ENCODE measurements around the gene CTAGE4.
"Not testable (repeated sequence)": the region's sequence is repeated elsewhere in the genome, so short reads cannot be mapped to it uniquely, and the experiment has no call there.

CTAGE4 gene, protein sequence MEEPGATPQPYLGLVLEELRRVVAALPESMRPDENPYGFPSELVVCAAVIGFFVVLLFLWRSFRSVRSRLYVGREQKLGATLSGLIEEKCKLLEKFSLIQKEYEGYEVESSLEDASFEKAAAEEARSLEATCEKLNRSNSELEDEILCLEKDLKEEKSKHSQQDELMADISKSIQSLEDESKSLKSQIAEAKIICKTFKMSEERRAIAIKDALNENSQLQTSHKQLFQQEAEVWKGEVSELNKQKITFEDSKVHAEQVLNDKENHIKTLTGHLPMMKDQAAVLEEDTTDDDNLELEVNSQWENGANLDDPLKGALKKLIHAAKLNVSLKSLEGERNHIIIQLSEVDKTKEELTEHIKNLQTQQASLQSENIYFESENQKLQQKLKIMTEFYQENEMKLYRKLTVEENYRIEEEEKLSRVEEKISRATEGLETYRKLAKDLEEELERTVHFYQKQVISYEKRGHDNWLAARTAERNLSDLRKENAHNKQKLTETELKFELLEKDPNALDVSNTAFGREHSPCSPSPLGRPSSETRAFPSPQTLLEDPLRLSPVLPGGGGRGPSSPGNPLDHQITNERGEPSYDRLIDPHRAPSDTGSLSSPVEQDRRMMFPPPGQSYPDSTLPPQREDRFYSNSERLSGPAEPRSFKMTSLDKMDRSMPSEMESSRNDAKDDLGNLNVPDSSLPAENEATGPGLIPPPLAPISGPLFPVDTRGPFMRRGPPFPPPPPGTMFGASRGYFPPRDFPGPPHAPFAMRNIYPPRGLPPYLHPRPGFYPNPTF

DNA sequence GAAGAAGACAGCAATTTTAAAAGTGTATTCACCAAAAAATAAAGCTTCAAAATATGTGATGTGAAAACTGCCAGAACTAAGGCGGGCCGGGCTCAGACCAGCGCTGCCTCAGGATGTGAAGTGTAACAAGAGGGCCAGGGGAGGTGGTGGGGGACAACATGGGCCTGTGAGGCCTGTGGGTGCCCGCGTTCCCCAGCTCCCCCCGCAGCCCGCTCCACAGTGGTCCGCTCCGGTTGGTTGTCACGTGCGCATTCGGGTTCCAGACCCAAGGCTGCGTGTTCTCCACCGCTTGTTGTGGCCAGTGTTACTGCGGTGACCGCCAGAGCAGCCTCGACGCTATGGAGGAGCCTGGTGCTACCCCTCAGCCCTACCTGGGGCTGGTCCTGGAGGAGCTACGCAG lies at the start of gene CTAGE4:
CTAGE4 (plus strand) TSS at position 301 of the 400 bp plus-strand sequence; CDS start at position 339, 38 bp downstream.
- DNase-seq, result not testable (repeated sequence)

DNA sequence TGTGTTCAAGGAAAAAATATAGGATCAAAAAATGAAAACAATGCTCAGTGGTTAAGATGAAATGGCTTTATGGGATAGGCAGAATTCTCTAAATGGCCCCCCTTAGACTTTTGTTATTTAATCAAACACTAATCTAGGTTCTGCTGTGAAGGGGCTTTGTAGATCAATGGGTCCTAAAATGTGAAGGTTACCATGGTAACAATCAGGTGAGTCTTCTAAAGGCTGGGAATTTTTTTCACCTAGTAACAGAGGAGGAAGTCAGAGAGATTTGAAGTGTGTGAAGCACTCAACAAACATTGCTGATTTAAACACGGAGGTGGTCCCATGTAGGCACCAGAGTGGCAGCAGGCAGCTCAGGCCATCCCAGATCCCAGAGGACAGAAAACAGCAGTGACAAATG lies 49.1 kb upstream of the CTAGE4 start:
- no peak for DNase-seq

DNA sequence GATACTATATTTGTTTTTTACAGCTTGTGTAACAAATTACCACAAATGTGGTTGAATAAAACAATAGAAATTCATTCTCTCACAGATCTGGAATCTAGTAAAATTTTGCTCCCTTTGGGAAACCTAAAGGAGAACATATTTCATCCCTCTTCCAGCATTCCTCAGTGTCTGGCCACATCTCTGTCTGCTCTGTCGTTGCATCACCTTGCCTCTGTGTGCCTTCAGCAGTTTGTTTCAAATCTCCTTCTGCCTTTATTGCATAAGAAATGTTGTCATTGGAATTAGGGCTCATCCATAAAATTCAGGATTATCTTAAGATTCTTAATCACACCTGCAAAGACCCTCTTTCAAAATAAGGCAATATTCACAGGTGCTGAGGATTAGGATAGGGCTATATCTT lies 45.8 kb upstream of the CTAGE4 start:
- no peak for DNase-seq

DNA sequence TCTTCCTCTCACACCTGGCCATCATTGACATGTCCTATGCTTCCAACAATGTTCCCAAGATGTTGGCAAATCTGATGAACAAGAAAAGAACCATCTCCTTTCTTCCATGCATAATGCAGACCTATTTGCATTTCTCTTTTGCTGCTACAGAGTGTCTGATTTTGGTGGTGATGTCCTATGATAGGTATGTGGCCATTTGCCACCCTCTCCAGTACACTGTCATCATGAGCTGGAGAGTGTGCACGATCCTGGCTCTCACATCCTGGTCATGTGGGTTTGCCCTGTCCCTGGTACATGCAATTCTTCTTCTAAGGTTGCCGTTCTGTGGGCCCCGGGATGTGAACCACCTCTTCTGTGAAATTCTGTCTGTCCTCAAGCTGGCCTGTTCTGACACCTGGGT lies 41.1 kb upstream of the CTAGE4 start:
- no peak for DNase-seq

DNA sequence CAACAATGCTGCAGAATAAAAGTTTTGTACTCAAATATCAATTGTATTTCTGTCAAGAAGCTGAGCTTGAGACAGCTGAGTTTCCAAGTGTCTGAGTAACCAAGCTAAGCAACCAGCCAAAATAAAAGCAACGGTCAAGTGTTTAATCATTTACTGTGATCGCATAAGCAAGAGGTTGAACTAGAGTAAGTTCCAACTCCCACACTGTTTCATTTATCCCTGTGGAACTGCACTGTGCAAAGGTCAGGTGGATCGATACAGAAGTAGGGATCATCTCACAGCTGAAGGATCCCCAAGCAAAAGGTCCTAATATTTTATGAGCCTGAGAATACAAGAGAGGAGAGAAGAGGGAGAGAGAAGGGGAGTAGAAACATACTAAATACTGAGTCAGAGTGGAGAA lies 38.8 kb upstream of the CTAGE4 start:
- DNase-seq, result no peak

DNA sequence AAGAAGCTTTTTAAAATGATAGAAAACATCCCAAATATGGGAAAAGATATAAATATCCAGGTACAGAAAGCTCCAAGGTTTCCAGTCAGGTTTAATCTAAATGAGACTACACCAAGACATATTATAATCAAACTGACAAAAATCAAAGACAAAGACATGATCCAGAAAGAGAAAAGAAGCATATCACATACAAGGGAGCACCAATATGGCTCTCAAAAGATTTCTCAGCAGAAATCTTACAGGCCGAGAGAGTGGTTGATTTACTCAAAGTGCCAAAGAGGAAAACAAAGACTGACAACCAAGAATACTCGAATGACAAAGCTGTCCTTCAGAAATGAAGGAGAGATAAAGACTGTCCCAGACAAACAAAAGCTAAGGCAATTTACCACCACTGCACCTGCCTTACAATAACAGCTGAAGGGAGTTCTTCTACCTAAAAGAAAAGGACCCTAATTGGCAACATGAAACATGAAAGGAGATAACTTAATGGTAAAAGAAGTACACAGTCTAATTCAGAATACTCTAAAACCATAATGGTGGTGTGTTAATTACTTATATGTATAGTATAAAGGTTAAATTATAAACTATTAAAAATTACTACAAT lies 34.9 kb upstream of the CTAGE4 start:
- no peak for DNase-seq

DNA sequence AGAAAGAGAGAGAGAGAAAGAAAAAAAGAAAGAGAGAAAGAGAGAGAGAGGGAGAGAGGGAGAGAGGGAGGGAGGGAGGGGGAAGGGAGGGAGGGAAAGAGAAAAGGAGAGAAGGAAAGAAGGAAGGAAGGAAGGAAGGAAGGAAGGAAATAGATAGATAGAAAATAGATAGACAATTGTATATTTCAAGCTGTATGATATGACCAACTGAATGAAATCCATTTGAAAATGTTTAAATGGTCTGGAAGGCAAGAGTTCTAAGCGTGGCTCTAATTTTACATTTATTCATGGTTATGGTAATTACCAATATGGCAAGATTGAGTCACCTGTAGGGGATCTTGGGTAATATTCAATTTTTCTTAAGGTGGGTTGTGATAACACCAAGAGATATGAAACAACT lies 24.4 kb upstream of the CTAGE4 start:
- DNase-seq, result no peak

DNA sequence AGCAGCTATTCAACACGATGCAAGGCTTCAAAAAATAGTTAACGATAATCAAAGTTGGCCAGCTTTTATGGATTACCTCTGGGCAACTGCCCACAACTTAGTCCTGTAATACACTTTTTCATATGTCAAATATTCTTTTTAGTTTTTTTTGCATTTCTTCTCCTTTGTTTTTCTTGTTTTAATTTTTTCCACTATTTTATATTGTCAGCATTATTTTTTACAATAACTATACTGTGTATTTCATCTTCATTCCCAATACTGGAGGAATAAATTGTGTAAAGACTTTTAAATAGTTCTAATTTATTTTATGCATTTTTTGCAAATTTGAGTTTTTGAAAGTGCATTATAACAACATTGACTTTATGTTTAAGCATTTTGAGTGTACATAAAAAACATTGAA lies 18.5 kb upstream of the CTAGE4 start:
- DNase-seq, result no peak

DNA sequence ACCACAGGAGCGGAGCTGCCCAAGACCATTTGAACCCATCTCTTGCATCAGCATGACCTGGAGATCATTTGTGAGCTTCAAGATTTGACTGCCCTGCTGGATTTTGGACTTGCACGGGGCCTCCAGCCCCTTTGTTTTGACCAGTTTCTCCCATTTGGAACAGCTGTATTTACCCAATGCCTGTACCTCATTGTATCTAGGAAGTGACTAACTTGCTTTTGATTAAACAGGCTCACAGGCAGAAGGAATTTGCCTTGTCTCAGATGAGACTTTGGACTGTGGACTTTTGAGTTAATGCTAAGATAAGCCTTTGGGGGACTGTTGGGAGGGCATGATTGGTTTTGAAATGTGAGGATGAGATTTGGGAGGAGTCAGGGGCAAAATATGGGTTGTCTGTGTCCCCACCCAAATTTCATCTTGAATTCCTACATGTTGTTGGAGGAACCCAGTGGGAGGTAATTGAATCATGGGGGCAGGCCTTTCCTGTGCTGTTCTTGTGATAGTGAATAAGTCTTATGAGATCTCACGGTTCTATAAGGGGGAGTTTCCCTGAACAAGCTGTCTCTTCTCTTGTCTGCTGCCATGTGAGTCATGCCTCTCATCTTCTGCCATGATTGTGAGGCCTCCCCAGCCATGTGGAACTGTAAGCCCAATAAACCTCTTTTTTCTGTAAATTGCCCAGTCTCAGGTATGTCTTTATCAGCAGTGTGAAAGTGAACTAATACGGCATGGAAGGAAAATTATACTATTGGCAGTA lies 11.5 kb upstream of the CTAGE4 start:
- not testable (repeated sequence) for DNase-seq

DNA sequence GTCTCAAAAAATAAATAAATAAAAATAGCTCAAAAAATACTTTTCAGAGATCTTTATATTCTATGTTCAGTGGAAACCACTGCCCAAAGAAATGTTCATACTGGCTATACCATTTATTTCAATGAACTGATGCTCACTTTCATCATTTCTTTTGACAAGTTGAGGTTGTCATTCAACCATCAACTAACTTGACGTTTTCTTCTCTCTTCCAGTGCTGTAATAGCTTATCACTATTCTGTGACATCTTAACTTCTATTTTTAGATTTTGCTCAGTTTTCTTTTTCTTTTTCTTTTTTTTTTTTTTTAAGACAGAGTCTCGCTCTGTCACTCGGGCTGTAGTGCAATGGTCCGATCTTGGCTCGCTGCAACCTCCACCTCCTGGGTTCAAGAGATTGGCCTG lies 8.7 kb upstream of the CTAGE4 start:
- DNase-seq, result no peak

DNA sequence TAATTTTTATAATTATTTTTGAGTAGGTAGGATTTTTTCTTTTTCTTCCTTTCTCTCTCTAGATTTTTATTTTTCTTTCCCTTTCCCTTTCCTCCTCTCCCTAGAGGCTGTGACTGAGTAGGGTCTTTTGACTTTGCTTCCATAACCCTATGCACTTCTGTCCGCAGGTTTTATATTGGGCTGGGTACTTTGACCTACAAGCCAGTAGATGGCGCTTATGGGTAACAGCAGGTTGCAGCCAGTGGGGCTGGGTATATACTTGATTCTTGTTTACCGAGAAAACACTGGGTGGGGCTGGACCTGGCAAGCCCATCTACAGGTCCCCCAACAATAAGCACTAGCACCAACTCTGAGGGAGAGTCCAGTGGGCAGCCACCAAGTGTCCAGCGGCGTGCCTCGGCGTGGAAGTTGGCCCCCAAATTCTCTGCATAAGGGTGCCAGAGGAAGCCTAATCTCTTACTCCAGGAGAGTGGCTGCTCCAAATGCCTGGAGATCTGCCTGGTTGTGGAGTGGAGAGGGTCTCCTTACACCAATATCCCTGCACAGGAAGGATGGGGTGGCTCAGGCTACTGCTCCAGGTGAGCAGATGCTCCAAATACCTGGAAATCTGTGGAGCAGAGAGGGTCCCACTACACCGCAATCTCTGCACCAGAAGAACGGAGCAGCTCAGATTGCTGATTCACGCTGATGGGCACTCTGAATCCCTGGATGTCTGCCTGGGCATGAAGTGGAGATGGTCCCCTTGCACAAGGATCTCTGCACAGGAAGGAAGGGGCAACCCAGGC lies 4.7 kb upstream of the CTAGE4 start:
- DNase-seq, result peak; percentile 55

DNA sequence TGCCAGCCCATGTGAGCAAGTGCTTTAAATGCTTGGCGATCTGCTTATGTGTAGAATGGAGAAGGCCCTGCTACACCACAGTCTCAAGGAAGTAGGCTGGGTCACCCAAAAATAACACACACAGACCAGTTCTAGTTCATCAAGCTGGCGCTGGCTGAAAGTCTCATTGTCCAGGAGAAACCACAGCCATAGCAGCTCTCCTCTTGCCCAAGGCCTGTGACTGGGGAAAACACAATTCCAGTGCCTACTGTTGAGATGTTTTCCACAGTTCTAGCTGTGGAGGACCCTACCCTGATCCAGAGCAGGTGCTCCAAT lies 4.1 kb upstream of the CTAGE4 start:
- not testable (repeated sequence) for DNase-seq

DNA sequence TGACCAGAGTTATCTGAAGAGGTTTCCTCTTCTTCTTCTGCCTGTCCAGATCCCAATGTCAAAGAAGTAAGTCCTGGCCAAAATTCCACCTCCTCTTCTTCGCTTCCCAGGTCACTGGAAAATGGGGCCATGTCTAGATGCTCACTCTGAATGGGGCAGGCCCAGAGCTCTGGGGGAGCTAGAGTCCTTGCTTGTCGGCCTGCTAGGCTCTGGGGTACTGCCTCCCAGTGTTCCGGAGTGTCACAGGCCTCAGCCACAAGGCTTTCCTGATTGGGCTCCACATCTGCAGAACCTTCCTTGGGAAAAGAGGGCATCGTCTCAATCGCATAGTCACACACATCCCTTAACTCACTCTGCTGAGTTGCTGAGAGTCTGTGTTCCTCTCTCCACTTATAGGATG lies 4.6 kb downstream of the CTAGE4 start:
- not testable (repeated sequence) for DNase-seq

DNA sequence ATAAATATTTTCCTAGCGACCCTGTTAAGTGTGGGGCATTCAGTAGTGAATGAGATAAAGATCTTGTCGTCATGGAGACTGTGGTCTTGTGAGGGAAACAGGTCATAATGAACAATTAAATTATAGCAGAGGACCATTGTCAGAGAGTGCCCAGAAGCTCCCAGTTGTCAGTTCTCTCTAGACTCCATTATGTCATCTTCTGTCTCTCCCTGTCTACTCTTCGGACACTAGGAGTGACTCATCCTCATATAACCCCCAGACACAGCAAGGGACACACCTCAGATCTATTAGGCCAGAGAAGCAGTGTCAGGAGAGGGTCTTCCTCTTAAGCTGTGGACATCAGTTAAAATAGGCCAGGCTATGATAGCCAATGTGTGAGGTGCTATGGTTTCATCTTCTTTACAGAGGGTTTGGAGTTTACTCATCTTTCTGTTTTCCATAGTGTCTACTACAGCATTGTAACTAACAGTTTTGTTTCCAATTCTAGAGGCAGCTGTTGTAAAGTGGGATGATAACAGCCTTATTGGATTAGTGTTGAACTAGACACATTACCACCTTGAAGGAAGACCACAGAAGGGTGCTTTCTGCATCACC lies 5.4 kb downstream of the CTAGE4 start:
- not testable (repeated sequence) for DNase-seq

DNA sequence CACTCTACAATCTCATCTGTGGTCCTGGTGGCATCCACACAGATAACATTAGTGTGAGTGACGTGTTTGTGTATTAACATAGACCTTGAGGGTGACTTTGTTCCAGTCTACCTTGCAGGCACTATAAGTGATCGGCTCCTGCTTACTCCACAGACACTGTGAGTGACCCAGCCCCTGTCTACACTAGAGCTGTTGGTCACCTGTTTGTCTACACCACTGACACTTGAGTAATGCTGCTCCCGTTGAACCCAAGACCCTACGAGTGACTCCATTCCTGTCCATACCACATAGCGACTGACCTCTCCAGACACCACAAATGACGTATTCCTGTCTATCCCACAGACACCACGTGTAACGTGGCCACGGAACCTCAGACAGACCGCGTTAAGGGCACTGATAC lies 10.5 kb downstream of the CTAGE4 start:
- not testable (repeated sequence) for DNase-seq

DNA sequence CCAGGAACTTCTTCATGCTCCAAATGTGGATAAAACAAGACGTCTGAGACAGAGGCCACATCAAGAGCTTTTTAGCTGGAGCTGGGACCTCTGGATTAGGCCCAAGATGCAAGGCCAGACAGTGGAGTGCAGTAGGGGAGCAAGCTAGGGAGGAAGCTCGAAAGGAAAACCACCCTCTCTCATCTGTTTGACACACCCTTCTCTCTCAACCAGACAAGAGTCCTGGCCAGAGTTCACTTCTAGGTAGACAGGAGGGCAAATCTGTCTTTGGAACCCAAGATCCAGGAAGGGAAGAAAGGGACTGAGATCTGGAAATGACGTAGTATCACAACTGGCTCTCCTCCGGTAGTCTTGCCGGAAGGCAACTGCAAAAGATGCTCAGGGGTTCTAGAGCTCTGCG lies 11.2 kb downstream of the CTAGE4 start:
- DNase-seq, result not testable (repeated sequence)

DNA sequence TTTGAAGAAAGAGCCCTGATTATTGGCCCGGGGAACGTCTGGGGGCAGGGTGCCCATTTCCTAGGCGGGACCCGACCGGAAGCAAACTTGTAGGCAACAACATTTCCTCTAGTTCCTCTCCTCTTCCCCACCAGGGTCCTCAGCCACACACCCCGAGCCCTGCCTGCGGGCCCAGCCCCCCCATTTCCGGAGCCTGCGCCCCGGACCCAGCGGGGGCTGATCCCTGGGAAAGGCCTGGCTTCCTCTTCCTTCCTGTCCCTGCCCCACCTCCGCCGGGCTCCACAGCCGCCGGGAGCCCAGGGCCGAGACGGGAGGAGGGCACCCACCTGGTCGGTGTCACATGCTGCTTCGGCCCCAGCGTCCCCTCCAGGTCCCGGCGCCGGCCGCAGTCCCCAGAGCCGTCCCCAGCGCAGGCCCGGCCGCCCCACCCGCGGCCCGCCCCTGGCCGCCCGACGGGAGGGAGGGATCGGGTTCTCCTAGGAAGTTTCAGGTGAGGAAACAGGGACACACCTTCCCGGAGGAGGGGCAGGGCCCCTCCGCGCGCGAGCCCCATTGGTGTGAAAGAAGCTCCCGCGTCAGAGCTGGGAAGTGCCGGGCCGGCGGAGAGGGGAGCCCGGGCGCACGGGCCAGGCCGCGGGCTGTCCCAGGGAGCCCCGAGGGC lies 12.1 kb downstream of the CTAGE4 start, which contains the start of gene ARHGEF35:
ARHGEF35 (minus strand) TSS at position 622 of the 661 bp plus-strand sequence. CDS start 7,450 bp downstream, outside the sequence.
- DNase-seq, result not testable (repeated sequence)

DNA sequence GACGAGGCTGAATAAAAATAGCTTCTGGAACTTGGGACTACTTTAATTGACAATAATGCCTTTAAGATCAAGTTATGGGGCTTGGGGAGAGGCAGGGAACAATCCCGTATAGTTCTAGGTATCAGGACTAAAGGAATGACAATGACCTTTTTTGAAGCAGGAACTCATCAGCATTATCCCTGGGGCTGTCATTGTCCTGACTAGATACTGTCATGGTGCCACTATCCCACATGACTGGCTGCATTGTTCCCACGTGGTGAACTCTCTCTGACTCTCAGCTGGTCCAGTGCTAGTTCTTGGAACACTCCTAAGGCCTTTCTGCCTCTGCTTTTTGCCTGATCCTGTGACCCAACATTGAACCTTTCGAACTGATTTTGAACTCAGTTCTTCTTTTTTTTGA lies 15.7 kb downstream of the CTAGE4 start:
- not testable (repeated sequence) for DNase-seq

DNA sequence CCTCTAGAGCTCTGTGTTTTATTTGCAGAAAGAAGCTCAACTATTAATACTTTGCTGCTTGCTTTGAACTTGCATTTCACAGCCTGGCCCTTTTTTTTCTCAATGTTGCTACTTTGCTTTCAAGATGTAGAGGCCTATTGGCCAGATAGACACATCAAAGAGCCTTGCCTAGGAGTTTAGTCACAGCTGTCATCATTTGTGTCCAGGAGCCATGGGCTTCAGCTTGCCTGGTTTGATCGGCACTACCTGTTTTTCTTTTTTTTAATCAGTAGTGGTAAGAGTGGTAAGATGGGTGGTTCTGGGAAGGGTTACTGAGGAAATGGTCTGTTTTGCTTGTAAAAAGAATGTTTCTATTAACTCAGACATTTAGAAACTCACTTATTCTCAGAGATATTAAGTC lies 18.7 kb downstream of the CTAGE4 start:
- not testable (repeated sequence) for DNase-seq

DNA sequence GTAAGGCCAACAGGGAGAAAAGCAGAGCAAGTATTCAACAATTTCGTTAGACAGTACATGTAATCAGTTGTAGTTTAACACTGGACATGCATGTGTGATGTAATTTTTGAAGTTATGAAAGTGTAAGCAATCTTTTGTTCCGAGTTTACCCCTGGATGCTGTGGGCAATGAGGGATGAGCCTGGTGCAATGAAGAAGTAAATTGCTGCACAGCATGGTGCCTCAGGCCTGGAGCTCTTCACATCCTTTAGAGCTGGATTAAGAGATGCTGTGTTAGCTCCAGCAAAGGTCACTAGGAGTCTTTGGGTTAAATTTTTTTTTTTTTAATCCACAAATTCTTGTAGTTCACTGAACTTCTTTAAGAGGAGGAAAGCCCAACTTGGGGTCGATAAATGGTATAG lies 19.8 kb downstream of the CTAGE4 start:
- not testable (repeated sequence) for DNase-seq

DNA sequence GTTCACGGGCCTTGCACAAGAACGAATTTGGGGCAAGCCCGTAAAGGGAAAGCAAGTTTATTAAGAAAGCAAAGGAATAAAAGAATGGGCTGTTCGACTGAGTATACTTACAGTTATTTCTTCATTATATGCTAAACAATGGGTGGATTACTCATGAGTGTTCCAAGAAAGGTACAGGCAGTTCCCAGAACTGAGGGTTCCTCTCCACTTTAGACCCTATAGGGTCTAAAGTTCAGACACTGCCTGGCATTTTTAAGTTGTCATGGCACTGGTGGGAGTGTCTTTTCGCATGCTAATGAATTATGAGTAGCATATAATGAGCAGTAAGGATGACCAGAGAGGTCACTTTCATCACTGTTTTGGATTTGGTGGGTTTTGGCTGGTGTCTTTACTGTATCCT lies 22.0 kb downstream of the CTAGE4 start:
- DNase-seq, result not testable (repeated sequence)

Measured in hematopoietic multipotent progenitor cell treated with erythropoietin and hydrocortisone succinate and interleukin-3 and kit ligand, for 6 days (in vitro differentiated cells).